Stromal cell of bone marrow (primary cell): ENCODE data around the gene KIF5A.
"Not testable (repeated sequence)": the region's sequence is repeated elsewhere in the genome, so short reads cannot be mapped to it uniquely, and the experiment has no call there.

Source experiments
- DNase-seq: peaks from one replicate; pipeline ENCODE4 v3.0.0-alpha.2; 2012; ENCODE audit warnings: low read depth

The KIF5A gene

DNA sequence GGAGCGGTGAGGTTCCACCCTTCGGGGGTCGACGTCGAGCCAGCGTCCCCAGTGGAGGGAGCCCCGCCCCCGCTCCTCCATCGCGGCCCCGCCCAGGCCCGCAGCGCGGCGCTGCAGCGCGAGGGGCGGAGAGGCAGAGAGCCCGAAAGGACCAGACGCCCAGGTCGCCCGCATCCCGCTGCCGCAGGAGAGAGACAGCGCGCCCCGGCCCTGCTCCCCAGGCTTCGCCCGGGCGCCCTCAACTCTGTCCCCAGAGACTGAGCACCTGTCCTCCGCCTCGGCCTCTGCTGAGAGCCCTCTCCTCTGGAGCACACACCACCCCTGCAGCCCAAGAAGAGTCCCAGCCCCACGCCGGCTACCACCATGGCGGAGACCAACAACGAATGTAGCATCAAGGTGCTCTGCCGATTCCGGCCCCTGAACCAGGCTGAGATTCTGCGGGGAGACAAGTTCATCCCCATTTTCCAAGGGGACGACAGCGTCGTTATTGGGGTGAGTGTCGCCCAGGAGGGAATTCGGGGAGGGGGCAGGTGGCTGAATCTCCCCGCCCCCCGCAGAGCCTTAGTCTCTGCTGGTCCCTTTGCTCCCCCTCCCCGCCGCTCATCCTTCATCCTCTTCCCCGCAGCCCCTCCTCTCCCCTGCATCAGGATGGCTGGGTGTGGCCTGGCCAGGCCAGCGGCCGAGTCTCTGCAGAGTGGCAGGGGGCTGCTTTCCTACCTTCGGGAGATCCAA lies at the start of gene KIF5A:
Gene KIF5A, plus strand, starts transcription at position 136 of the 732 bp plus-strand sequence. Its CDS starts 228 bp downstream, at position 364.
- no peak for DNase-seq

- no peak for DNase-seq
Measured at GRCh38 chr12:57500213-57500612, 49.6 kb upstream of the KIF5A start.

DNA sequence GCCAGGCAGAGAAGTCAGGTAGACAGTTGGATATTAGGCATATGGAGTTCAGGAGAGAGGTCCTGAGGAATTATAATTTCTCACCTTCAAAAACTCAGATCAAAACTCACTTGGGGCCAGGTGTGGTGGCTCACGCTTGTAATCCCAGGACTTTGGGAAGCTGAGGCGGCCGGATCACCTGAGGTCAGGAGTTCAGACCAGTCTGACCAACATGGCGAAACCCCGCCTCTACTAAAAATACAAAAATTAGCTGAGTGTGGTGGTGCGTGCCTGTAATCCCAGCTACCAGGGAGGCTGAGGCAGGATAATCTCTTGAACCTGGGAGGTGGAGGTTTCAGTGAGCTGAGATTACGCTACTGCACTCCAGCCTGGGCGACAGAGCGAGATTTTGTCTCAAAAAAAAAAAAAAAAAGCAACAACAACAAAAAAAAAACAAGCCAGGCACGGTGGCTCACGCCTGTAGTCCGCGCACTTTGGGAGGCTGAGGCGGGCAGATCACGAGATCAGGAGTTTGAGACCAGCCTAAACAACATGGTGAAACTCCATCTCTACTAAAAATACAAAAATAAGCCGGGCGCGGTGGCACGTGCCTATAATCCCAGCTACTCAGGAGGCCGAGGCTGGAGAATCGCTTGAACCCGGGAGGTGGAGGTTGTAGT lies 47.4 kb upstream of the KIF5A start:
- not testable (repeated sequence) for DNase-seq

DNA sequence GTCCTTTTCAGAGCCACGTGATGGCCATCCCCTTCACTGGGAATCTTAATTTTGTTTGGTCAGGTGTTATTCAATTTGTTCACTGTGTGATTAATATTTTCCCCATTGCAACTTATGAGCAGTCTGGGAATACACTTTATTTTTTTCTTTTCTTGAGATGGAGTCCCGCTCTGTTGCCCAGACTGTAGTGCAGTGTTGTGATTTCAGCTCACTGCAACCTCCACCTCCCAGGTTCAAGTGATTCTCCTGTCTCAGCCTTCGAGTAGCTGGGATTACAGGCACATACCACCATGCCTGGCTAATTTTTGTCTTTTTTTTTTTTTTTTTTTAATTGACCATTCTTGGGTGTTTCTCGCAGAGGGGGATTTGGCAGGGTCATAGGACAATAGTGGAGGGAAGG lies 43.3 kb upstream of the KIF5A start:
- DNase-seq, result not testable (repeated sequence)

DNA sequence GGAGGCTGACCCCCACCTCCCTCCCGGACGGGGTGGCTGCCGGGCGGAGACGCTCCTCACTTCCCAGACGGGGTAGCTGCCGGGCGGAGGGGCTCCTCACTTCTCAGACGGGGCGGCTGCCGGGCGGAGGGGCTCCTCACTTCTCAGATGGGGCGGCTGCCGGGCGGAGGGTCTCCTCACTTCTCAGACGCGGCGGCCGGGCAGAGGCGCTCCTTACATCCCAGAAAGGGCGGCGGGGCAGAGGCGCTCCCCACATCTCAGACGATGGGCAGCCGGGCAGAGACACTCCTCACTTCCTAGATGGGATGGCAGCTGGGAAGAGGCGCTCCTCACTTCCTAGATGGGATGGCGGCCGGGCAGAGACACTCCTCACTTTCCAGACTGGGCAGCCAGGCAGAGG lies 42.0 kb upstream of the KIF5A start:
- DNase-seq, result not testable (repeated sequence)

DNA sequence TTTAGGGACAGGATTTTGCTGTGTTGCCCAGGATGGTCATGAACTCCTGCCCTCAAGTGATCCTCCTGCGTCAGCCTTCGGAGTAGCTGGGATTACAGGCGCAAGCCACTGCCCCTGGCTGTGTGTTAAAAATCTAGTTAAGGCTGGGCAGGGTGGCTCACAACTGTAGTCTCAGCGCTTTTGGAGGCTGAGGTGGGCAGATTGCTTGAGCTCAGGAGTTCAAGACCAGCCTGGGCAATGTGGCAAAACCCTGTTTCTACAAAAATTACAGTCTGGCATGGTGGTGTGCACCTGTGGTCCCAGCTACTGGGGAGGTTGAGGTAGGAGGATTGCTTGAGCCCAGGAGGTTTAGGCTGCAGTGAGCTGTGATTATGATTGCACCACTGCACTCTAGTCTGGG lies 38.7 kb upstream of the KIF5A start:
- DNase-seq, result no peak

GRCh38 chr12:57511588-57512325 lies 38.1 kb upstream of the KIF5A start:
- DNase-seq, result no peak

- DNase-seq, result no peak
Measured at GRCh38 chr12:57512665-57513064, 37.2 kb upstream of the KIF5A start.

DNA sequence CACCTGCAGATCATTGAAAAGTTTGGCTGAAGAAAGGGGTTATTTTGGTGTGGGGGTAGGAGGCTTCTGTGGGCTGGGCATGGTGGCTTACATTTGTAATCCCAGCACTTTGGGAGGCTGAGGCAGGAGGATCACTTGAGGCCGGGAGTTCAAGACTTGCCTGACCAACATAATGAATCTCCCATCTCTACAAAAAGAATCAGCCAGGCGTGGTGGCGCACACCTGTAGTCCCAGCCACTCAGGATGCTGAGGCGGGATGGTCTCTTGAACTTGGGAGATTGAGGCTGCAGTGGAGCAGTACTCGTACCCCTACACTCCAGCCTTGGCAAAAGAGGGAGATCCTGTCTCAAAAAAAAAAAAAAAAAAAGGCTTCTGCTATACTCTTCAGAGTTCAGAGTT lies 36.6 kb upstream of the KIF5A start:
- DNase-seq, result no peak

- not testable (repeated sequence) for DNase-seq
Measured at GRCh38 chr12:57513677-57514076, 36.2 kb upstream of the KIF5A start.

DNA sequence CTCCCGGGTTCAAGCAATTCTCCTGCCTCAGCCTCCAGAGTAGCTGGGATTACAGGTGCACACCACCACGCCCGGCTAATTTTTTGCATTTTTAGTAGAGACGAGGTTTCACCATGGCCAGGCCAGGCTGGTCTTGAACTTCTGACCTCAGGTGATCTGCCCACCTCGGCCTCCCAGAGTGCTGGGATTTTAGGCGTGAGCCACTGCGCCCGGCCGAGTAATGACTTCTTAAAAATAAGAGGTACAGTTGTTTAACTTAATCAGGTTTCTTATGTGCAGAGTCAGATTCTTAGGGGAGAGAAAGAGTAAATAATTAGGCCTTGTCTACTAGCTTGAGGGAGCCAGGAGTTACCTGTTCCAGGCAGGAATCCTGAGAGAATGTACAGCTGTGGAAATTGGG lies 35.6 kb upstream of the KIF5A start:
- DNase-seq, result not testable (repeated sequence)

- DNase-seq, result no peak
Measured at GRCh38 chr12:57514720-57515407, 35.0 kb upstream of the KIF5A start.

- no peak for DNase-seq
Measured at GRCh38 chr12:57515408-57515933, 34.4 kb upstream of the KIF5A start.

DNA sequence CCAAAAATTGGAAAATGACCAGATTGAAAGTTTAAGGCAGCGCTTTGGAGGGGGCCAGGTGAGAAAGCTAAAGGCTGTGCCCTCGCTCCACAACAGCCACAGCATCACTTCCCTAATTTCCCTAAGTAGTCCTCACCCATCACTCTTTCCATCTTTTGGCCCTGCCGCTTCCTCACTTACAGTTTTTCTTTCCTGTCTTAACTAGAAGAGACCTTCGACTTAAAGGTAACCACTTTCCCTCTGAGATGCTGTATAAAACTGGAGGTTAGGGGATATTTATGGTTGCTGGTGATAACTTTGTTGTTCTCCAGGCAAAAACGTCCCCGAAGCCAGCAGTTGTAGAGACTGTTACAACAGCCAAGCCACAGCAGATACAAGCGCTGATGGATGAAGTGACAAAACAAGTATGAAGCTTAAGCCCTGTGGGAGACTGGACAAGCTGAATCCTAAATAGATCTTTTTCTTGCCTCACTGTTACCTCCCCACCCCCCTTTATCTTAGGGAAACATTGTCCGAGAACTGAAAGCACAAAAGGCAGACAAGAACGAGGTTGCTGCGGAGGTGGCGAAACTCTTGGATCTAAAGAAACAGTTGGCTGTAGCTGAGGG lies 33.8 kb upstream of the KIF5A start:
- no peak for DNase-seq

DNA sequence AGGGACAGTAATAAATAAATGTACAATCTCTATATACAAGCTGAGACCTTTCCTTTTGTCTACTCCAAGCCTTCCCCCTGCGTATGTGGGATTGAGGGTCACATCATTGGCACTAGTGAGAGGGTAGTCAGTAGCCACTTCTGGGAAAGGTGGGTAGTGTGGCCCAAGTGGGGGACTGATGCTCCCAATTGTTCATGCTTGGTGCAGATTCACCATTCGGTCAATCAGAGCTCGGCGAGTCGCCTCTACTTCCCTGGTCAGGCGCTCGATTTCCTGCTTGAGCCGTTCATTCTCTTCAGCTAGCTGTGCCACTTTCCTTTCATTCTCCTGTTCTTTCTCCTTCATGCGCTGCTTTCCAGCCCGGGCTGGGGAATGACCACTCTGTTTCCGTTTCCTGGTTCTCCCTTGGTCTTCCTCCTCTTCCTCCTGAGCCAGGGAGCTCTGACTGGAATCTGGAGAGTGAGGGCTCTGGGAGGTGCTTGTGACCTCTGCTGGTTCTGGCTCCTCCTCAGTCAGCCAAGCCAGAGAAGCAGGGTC lies 33.2 kb upstream of the KIF5A start:
- no peak for DNase-seq

GRCh38 chr12:57517187-57517586 lies 32.7 kb upstream of the KIF5A start:
- peak; percentile 18 for DNase-seq

DNA sequence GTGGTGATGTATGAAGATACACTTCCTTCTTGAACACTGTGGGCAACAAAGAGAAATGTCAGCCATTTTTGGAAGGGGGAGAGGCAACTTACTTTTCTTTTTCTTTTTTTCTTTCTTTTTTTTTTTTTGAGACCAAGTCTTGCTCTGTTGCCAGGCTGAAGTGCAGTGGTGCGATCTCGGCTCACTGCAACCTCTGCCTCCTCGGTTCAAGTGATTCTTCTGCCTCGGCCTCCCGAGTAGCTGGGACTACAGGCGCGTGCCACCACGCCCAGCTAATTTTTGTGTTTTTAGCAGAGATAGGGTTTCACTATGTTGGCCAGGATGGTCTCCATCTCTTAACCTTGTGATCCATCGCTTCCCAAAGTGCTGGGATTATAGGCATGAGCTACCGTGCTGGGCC lies 32.1 kb upstream of the KIF5A start:
- DNase-seq, result not testable (repeated sequence)

DNA sequence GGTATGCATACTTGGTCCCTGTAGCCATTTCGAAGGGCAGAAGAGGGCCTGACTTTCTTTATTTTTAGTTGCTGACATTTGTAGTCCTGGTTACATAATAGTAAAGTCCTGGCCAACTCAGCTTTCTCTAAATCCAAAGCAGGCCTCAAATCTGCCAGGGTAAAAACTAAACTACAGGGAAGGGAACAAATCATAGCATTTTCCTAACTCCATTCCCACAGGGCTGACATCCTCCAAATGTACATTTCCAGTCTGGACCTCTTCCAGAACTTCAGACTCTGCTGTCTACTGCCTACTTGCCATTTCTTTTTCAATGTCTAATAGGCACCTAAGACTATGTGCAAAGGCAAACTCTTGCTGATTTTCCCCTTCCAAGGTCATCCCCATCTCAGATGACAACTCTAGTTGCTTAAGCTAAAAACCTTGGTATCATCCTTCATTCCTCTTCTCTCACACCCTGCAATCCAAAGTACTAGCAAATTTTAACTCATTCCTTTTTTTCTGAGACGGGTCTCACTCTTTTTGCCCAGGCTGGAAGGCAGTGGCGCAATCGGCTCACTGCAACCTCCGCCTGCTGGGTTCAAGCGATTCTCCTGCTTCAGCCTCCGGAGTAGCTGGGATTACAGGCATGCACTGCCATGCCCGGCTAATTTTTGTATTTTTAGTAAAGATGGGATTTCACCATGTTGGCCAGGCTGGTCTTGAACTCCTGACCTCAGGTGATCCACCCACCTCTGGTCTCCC lies 31.5 kb upstream of the KIF5A start:
- peak; percentile 11 for DNase-seq

GRCh38 chr12:57518920-57519795 lies 30.7 kb upstream of the KIF5A start:
- peak; percentile 10 for DNase-seq

GRCh38 chr12:57519796-57520052 lies 30.1 kb upstream of the KIF5A start:
- no peak for DNase-seq
